Body of pancreas (tissue), 4 donors: ENCODE measurements around the gene AZIN2.

ENCODE experiments used
- POLR2A ChIP-seq, 3 donors: fragments of 450-650 bp; IDR thresholded peaks; one replicate each; pipeline ENCODE4 v1.6.1; 2016; ENCODE audit warnings: antibody characterized with exemption in 3 of 3, mild to moderate bottlenecking in 2 of 3
- TF ChIP-seq, protein P1 (sequence below), 7 experiments: fragments of 450-650 bp in 4 of 7; fragments of 200-600 bp in 3 of 7; sonication (generic) in 3 of 7; IDR thresholded peaks; one replicate each; pipeline ENCODE4 v1.5.1; 2016 to 2019; ENCODE audit warnings: antibody characterized with exemption in 7 of 7

DNA sequence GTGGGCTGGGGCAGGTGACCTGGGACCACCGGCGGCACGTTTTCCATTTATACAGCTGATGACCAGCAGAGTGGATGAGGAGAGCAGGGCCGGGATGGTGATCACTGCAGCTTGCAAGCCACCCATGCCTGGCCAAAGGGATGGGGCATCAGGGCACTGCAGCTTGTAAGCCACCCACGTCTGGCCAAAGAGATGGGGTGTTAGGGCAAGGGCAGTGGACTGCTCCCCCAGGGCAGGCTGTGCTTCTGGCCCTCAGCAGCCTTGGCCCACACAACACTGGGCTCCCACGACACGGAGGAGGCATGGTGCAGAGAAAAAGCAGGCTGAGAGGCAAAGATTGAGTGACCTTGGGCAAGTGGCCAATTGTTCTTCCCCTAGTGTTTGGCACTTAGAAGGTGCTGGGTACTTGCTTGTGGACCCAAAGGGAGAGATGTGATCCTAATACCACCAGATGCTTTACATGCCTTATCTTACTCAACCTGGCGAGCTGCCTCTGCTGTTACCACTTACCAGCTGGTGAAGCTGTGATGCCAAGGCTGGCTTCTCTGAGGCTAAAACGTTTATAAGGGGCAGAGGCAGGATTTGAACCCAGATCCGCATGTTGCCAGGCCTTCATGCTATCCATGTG lies 52.6 kb downstream of the AZIN2 start:
- TF ChIP-seq, protein P1, sequence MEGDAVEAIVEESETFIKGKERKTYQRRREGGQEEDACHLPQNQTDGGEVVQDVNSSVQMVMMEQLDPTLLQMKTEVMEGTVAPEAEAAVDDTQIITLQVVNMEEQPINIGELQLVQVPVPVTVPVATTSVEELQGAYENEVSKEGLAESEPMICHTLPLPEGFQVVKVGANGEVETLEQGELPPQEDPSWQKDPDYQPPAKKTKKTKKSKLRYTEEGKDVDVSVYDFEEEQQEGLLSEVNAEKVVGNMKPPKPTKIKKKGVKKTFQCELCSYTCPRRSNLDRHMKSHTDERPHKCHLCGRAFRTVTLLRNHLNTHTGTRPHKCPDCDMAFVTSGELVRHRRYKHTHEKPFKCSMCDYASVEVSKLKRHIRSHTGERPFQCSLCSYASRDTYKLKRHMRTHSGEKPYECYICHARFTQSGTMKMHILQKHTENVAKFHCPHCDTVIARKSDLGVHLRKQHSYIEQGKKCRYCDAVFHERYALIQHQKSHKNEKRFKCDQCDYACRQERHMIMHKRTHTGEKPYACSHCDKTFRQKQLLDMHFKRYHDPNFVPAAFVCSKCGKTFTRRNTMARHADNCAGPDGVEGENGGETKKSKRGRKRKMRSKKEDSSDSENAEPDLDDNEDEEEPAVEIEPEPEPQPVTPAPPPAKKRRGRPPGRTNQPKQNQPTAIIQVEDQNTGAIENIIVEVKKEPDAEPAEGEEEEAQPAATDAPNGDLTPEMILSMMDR (IDR thresholded peaks at IDR 0.05) = no peak
- no peak for TF ChIP-seq POLR2A (IDR thresholded peaks at IDR 0.05)
